GM10266 (cell line): ENCODE data around the gene NGEF.
A peak's percentile ranks its signal among the peaks of the same experiment; 100 is the strongest.

ENCODE experiments used
- DNase-seq: peaks from one replicate; pipeline ENCODE4 v3.0.0; 2012; ENCODE audit errors: extremely low spot score
- CTCF ChIP-seq: IDR thresholded peaks from 2 replicates; pipeline ENCODE4 v1.5.1; 2012; ENCODE audit warnings: mild to moderate bottlenecking, low read depth; ENCODE audit not compliant: control insufficient read depth, insufficient read depth; ENCODE audit errors: missing control alignments

Gene NGEF

GRCh38 chr2:233013027-233013461 is at the start of gene NGEF:
Gene NGEF, minus strand, starts transcription at chr2:233013256. Its CDS starts 38,366 bp downstream, at chr2:232974890.
- DNase-seq: no peak
- no peak for TF ChIP-seq CTCF

- DNase-seq: no peak
- TF ChIP-seq CTCF: no peak
These were observed 49.4 kb upstream of the NGEF start for GRCh38 chr2:233062451-233062850.

GRCh38 chr2:233061591-233062450 is 48.8 kb upstream of the NGEF start:
- peak; percentile 43 for DNase-seq
- peak; percentile 48 for TF ChIP-seq CTCF

- peak; percentile 76 for DNase-seq
- no peak for TF ChIP-seq CTCF
These were observed 48.0 kb upstream of the NGEF start for GRCh38 chr2:233060980-233061590.

GRCh38 chr2:233060501-233060979 is 47.5 kb upstream of the NGEF start:
- TF ChIP-seq CTCF: no peak
- DNase-seq: no peak

- no peak for TF ChIP-seq CTCF
- DNase-seq: peak; percentile 71
These were observed 46.9 kb upstream of the NGEF start, which contains the start of gene INPP5D for GRCh38 chr2:233059797-233060500. Gene INPP5D, plus strand, starts transcription at chr2:233060342. Its CDS starts 137 bp downstream, at chr2:233060479.
